Activated CD8-positive, alpha-beta memory T cell treated with anti-CD3 and anti-CD28 coated beads for 36 hours (primary cell): ENCODE measurements around the gene PEX1. TPM values are rescaled to one million over a fixed set of nuclear protein-coding genes. Genes with fewer than 3 reads are reported as not detected.
"Not testable (repeated sequence)": the region's sequence is repeated elsewhere in the genome, so short reads cannot be mapped to it uniquely, and the experiment has no call there.

Experiments
- CTCF ChIA-PET: fragments of 350-600 bp; sonication (Branson Sonifier 250); formaldehyde crosslinking; loops from one replicate; lab custom pipeline; 2021; ENCODE audit warnings: antibody characterized with exemption; lab: Charles Lee
- POLR2A ChIA-PET: fragments of 350-600 bp; sonication (Branson Sonifier 250); formaldehyde crosslinking; loops from one replicate; lab custom pipeline; 2021; ENCODE audit warnings: antibody characterized with exemption; lab: Charles Lee
- total RNA-seq, 2 experiments: library from RNA; stranded (reverse); gene quantifications; one replicate each; pipeline ENCODE4 v1.2.3, GENCODE V29; 2021

The PEX1 gene
- total RNA-seq, 2 experiments from 2014 or later = 14.5 to 17.4 TPM

GRCh38 chr7:92468589-92468988 is 59.7 kb downstream of the PEX1 start:
- CTCF ChIA-PET = not testable (repeated sequence)

DNA sequence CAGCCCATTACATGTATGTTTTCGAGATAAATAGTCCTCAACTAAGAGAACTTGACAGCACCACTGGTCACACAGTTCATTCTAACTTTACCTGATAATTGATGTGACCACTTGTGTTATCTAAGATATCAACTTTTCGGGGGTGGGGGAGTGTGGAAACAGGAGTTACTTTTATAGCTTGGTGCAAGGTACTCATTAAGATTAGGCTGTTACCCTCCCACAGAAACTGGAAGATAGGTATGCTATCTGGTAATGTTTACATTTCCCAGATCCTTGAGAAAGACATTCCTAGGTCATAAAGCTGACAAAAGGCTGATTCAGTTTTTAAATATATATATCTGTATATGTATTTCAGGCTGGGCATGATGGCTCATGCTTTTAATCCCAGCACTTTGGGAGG is 61.6 kb downstream of the PEX1 start:
- ChIA-PET CTCF (no interaction called here), POLR2A (no interaction called here)

More at GRCh38 chr7:92468589-92468988, 59.7 kb downstream of the PEX1 start:
- POLR2A ChIA-PET = not testable (repeated sequence)

DNA sequence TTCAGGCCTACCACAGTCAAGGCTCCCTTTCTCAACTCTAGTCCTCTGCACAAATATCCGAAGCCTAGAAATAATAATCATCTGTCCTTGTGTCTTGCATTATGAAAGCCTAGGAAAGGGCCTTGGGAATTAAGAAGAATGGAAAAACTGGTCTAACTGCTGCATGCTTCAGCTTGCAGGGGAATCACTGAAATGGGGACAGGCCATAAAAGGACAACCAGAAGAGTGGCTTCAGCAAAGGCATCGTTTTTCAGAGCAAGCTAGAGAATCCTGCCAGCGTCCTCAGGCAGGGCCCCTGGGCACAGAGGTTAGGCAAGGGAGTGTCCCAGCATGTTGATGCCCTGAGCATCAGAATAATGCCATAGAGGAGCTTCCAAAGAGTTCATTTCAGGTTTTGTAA is 63.8 kb downstream of the PEX1 start:
- POLR2A ChIA-PET = no interaction called here
- CTCF ChIA-PET = interaction anchor here (1.0 kb wide), 1 partner anchor 41 kb away, joined by 4 read pairs; no protein-coding TSS in a partner anchor

DNA sequence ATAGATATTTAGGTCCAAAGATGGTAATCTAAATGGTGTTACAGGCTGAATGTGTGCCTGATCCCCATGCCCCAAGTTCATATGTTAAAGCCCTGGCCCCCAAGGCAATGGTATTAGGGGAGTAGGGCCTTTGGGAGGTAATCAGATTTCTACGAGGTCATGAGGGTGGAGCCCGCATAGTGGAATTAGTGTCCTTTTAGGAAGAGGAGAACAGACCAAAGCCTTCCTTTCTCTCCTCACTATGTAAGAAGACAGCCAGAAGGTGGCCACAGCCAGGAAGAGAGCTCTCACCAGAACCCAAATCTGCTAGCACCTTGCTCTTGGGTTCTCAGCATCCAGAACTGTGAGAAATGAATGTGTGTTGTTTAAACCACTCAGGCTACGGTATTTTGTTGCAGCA is 65.8 kb downstream of the PEX1 start:
- POLR2A ChIA-PET = no interaction called here
- CTCF ChIA-PET = no interaction called here

DNA sequence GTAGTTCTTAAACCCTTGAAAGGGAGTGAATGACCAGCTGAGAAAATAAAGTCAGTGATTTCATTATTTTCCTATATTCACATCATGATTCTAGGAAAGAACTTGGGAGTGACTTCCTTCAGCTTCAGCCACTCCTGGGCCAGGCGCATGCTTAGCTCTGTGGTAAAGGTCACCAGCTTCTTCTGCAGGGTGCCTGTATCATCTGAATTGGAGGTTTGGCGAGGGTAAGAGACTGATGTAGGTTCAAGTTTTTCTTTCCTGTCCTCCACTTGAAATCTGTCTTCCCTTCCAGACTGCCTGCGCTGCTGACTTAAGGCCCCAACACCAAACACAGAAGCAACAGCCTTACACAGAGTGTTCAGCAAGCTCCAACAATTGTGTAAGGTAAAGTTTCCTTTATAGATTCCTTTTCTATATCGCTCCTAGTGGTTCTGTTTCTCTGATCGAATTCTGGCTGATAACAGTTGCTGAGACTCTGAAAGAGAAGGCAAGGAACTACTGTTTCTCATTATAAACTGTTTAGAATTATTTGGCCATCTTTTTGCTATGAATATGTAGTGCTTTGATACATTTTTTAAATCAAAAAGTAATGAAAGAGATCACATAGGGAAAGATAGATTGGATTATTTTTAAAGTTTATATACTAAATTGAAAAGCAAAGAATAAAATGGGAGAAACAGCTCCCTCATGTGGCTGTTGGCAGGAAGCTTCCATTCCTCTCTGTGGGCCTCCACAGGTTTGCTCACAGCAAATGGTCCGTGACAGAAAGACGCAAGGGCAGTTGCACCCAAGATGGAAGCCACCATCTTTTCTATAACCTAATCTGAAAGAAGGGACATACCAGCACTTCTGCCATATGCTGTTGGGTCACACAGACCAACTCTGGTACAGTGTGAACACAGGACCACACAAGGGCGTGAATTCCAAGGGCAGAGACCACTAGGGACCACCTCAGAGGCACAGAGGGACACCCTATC is 67.0 kb downstream of the PEX1 start:
- CTCF ChIA-PET = interaction anchor here (0.6 to 2.8 kb wide), 6 partner anchors 11 to 282 kb away, joined by 3 to 20 read pairs (median 4); partner anchors contain the start of genes GATAD1 and LRRD1
- POLR2A ChIA-PET = no interaction called here

DNA sequence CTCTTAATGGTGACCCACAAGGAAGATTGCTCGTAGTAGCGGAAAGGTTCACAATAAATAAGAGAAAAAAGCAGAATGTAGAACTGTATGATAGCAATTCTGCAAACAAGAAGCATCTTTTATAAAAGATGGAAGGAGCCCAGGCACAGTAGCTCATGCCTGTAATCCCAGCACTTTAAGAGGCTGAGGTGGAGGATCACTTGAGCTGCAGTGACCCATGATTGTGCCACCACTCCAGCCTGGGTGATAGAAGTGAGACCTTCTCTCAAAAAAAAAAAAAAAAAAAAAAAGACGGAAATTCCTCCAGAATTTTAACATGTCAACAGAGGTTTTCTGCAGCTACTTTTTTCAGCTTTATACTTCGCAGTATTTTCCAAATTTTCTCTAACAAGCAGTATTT is 67.8 kb downstream of the PEX1 start:
- ChIA-PET CTCF (interaction anchor here (0.7 to 2.8 kb wide), 4 partner anchors 10 to 281 kb away, joined by 3 to 20 read pairs (median 4); partner anchors contain the start of genes GATAD1 and LRRD1), POLR2A (no interaction called here)

DNA sequence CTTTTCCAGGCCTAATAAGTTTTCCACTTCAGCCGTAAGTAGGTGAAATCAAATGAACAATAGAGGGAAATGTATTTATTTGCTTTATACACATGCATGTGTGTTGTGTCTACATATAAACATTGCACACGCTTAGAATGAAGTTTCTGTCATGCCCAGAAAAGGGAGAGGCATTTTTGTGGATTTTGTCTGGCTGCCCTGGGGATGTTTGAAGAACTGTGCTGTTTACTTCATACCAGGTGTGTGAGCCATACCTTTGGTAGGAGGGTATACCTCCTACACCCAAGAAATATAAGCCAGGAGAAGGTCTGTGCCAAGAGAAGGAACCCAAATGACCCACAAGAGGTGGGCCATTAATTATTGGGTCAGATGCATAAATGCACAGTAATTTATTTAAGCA is 68.2 kb downstream of the PEX1 start:
- ChIA-PET CTCF (interaction anchor here (0.7 to 2.8 kb wide), 2 partner anchors 13 to 277 kb away, joined by 3 to 20 read pairs; partner anchors contain the start of gene GATAD1), POLR2A (no interaction called here)

DNA sequence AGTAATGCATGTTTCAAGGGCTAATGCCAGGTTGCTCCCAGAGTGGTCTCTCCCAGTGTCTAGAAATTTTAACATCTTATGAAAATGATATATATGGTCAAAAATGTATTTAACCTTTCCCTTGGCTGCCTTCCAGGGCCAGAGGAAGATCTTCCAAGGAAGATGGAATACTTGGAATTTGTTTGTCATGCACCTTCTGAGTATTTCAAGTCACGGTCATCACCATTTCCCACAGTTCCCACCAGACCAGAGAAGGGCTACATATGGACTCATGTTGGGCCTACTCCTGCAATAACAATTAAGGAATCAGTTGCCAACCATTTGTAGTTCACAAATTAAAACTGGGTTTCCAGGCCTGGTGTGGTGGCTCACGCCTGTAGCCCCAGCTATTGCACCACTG is 72.1 kb downstream of the PEX1 start:
- ChIA-PET CTCF (interaction anchor here (0.7 kb wide), 1 partner anchor 304 kb away, joined by 4 read pairs; no protein-coding TSS in a partner anchor), POLR2A (no interaction called here)

- POLR2A ChIA-PET = no interaction called here
- CTCF ChIA-PET = no interaction called here
Measured at GRCh38 chr7:92451645-92452044, 76.7 kb downstream of the PEX1 start.

DNA sequence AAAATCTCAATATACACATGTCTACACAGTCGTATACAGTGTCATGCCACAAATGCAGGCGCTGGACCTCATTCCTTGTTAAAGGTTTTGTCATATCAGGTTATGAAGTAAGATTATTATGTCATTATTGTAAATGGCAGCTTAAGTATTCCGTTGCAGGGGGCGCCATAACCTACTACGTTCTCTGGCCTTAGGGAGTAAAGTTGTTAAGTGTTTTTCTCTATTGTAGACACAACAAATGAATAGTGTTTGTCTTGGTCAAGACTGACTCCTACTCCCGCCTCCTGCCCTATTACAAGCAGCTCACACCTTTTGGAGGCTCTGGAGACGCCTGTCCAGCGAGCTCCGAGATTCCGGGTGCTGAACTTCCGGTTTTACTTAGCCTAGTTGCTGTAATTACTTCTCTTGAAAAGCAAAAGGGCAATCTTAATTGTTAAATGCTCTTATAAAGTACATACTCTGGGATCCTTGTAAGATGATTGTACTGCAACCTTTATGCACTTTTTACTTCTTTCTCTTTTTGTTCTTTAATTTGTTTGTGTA is 80.0 kb downstream of the PEX1 start:
- POLR2A ChIA-PET = interaction anchor here (0.6 to 2.3 kb wide), 9 partner anchors 24 to 313 kb away, joined by 3 to 18 read pairs (median 4); partner anchors contain the start of genes ANKIB1, CYP51A1, KRIT1 and LRRD1
- CTCF ChIA-PET = interaction anchor here (0.6 to 3.5 kb wide), 8 partner anchors 13 to 508 kb away, joined by 3 to 44 read pairs (median 6); partner anchors contain the start of genes AKAP9, ANKIB1, CYP51A1 and KRIT1

DNA sequence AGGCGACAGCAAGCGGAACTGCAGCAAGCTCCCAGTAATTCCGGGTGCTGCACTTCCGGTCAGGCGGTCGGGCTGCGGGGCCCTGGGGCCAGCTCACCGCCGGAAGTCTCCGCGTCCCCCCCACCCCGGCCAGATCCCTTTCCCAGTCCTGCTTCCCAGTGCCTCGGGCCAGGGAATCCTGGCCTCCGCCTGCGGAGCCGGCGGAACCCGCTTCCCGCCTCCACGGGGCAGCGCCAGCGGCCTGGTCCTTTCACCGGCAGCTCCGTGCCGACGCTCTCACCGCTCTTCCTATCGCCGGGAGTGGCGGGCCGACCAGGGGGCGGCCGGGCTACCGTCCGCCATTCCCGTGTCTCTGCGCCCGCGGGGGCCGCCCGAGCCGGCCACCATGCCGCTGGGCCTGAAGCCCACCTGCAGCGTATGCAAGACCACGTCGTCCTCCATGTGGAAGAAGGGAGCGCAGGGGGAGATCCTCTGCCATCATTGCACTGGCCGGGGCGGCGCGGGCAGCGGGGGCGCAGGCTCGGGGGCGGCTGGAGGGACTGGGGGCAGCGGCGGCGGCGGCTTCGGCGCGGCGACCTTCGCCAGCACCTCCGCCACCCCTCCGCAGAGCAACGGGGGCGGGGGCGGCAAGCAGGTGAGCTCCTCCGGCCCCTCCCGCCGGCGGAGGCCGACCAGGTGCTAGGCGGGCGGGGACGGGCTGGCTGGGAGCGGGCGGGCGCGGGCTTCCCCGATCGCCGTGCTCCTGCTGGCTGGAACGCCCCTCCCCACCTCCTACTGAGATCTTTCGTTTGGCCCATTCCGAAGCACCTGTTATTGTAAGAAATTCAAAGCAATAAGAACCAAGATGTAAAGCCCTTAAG is 80.7 kb downstream of the PEX1 start, which contains the start of gene GATAD1:
GATAD1 (plus strand) TSS at position 138 of the 860 bp plus-strand sequence; CDS start at position 386, 248 bp downstream.
- ChIA-PET CTCF (interaction anchor here (0.7 to 3.5 kb wide), 17 partner anchors 10 to 507 kb away, joined by 3 to 44 read pairs (median 4); partner anchors contain the start of genes AKAP9, ANKIB1, CYP51A1 and KRIT1), POLR2A (interaction anchor here (0.6 to 2.3 kb wide), 13 partner anchors 18 to 506 kb away, joined by 3 to 18 read pairs (median 4); partner anchors contain the start of genes AKAP9, ANKIB1, CYP51A1 and KRIT1)

GRCh38 chr7:92446869-92447344 is 81.4 kb downstream of the PEX1 start:
- ChIA-PET POLR2A (interaction anchor here (0.6 to 2.3 kb wide), 10 partner anchors 17 to 506 kb away, joined by 3 to 18 read pairs (median 6); partner anchors contain the start of genes AKAP9, ANKIB1, CYP51A1 and KRIT1), CTCF (interaction anchor here (0.7 to 3.5 kb wide), 15 partner anchors 9 to 505 kb away, joined by 3 to 44 read pairs (median 5); partner anchors contain the start of genes ANKIB1, CYP51A1, KRIT1 and LRRD1)

GRCh38 chr7:92442720-92443119 is 85.6 kb downstream of the PEX1 start:
- CTCF ChIA-PET, POLR2A ChIA-PET: not testable (repeated sequence)

- POLR2A ChIA-PET = no interaction called here
- CTCF ChIA-PET = interaction anchor here (0.7 to 1.4 kb wide), 3 partner anchors 9 to 1269 kb away, joined by 3 to 7 read pairs (median 5); partner anchors contain the start of gene GATAD1
Measured at GRCh38 chr7:92437956-92438491, 90.3 kb downstream of the PEX1 start.
